Loucy (cell line): ENCODE data around the gene GAREM1.

Source experiments
- H2AFZ ChIP-seq: fragments of 200-600 bp; sonication (generic); 2 replicates; pipeline ENCODE4 v1.6.0; 2016; ENCODE audit warnings: antibody characterized with exemption, mild to moderate bottlenecking, low read length, moderate library complexity
- H3F3A ChIP-seq: fragments of 200-600 bp; 2 replicates; pipeline ENCODE4 v1.6.0; 2016; ENCODE audit warnings: antibody characterized with exemption, low read depth, mild to moderate bottlenecking
- H3K27me3 ChIP-seq: fragments of 200-600 bp; sonication (generic); 2 replicates; pipeline ENCODE4 v1.6.1; 2014; ENCODE audit warnings: low read length, mild to moderate bottlenecking; ENCODE audit not compliant: insufficient read depth, poor library complexity, severe bottlenecking
- H3K36me3 ChIP-seq: fragments of 200-600 bp; sonication (generic); 2 replicates; pipeline ENCODE4 v1.6.1; 2016; ENCODE audit warnings: low read length; ENCODE audit not compliant: insufficient read depth
- H3K4me1 ChIP-seq: fragments of 200-600 bp; sonication (generic); 2 replicates; pipeline ENCODE4 v1.5.1; 2014; ENCODE audit warnings: low read length, mild to moderate bottlenecking; ENCODE audit not compliant: insufficient read depth, poor library complexity, severe bottlenecking
- H3K4me2 ChIP-seq: fragments of 200-600 bp; sonication (generic); 2 replicates; pipeline ENCODE4 v1.6.0; 2014; ENCODE audit warnings: antibody characterized with exemption, low read length, low read depth, mild to moderate bottlenecking; ENCODE audit not compliant: poor library complexity, severe bottlenecking
- H3K4me3 ChIP-seq: fragments of 200-600 bp; sonication (generic); 2 replicates; pipeline ENCODE4 v1.5.1; 2014; ENCODE audit warnings: low read length, mild to moderate bottlenecking, mixed read lengths; ENCODE audit not compliant: poor library complexity, severe bottlenecking
- H3K79me2 ChIP-seq: fragments of 200-600 bp; sonication (generic); 2 replicates; pipeline ENCODE4 v1.6.1; 2014; ENCODE audit warnings: low read length; ENCODE audit not compliant: insufficient read depth
- H3K9ac ChIP-seq: fragments of 200-600 bp; sonication (generic); 2 replicates; pipeline ENCODE4 v1.6.0; 2014; ENCODE audit warnings: mild to moderate bottlenecking, low read depth, low read length, moderate library complexity; ENCODE audit not compliant: poor library complexity, severe bottlenecking
- H3K9me2 ChIP-seq: fragments of 200-600 bp; sonication (generic); replicated peaks from 2 replicates; pipeline ENCODE4 v1.6.1; 2016; ENCODE audit warnings: low read depth, low read length, mixed read lengths
- H3K9me3 ChIP-seq: fragments of 200-600 bp; sonication (generic); 2 replicates; pipeline ENCODE4 v1.6.1; 2014; ENCODE audit warnings: mild to moderate bottlenecking, antibody characterized with exemption, low read length, low read depth; ENCODE audit not compliant: insufficient read depth
- H4K20me1 ChIP-seq: fragments of 200-600 bp; sonication (generic); 2 replicates; pipeline ENCODE4 v1.6.0; 2014; ENCODE audit warnings: antibody characterized with exemption, low read length, mild to moderate bottlenecking; ENCODE audit not compliant: insufficient read depth, poor library complexity, severe bottlenecking
- EZH2phosphoT487 ChIP-seq: fragments of 200-600 bp; IDR thresholded peaks from 2 replicates; pipeline ENCODE4 v1.6.1; 2018; ENCODE audit warnings: antibody characterized with exemption, mild to moderate bottlenecking, moderate library complexity, borderline replicate concordance
- TF ChIP-seq, protein P1 (sequence below): fragments of 200-600 bp; sonication (generic); conservative IDR thresholded peaks from 2 replicates; pipeline ENCODE4 v1.5.1; 2014; ENCODE audit warnings: mild to moderate bottlenecking, antibody characterized with exemption, low read length

GAREM1 gene

DNA sequence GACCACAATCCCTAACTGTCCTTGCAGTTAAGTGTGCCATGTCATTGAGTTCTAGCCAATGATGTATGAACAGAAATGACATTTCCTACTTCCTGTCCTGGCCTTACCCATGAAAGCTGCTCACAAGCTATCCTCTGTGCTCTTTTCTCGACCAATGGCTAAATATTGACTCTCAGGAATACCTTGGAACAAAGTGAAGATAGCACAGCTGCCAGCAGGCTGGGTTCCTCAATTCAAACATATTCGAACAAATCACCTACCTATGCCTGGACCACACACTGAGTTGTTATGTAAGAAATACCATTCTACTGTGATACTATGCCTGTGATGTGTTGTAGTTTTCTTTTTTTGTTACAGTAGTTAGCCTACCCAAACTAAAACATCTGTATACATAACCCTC is 65.1 kb downstream of the GAREM1 start:
- H3K9ac ChIP-seq, result no peak overlapping the region
- H2AFZ ChIP-seq, result no peak overlapping the region
- H3K9me2 ChIP-seq, result no peaks in the 10 kb centered on the region
- H3K79me2 ChIP-seq, result no peaks in the 10 kb centered on the region
- no peaks in the 10 kb centered on the region for H3K36me3 ChIP-seq
- H4K20me1 ChIP-seq, result no peaks in the 10 kb centered on the region
- no peak overlapping the region for H3K4me3 ChIP-seq
- no peak overlapping the region for H3K4me2 ChIP-seq
- no peaks in the 10 kb centered on the region for H3F3A ChIP-seq
- H3K27me3 ChIP-seq, result no peaks in the 10 kb centered on the region
- TF ChIP-seq, protein P1, sequence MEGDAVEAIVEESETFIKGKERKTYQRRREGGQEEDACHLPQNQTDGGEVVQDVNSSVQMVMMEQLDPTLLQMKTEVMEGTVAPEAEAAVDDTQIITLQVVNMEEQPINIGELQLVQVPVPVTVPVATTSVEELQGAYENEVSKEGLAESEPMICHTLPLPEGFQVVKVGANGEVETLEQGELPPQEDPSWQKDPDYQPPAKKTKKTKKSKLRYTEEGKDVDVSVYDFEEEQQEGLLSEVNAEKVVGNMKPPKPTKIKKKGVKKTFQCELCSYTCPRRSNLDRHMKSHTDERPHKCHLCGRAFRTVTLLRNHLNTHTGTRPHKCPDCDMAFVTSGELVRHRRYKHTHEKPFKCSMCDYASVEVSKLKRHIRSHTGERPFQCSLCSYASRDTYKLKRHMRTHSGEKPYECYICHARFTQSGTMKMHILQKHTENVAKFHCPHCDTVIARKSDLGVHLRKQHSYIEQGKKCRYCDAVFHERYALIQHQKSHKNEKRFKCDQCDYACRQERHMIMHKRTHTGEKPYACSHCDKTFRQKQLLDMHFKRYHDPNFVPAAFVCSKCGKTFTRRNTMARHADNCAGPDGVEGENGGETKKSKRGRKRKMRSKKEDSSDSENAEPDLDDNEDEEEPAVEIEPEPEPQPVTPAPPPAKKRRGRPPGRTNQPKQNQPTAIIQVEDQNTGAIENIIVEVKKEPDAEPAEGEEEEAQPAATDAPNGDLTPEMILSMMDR, result no peak
- no peak for TF ChIP-seq EZH2phosphoT487
- no peaks in the 10 kb centered on the region for H3K9me3 ChIP-seq
- H3K4me1 ChIP-seq, result no peaks in the 10 kb centered on the region

DNA sequence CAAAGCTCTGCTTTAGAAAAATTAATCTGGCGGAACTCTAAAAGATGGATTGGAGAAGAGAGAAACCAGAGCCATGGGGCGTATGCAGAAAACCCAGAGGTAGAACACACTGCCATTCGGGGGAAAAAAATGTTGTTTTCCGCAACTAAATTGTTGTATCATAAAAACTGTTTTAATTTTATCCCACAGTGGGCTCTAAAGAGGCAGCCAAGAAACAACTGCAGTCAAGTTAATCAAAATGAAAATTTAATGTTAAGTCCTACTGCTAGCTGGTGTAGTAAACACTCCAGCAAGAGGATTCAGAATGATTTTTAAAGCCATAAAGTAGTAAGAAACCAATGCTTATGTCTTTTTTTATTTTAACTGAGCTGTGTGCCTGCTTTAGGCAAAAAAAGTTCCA is 69.1 kb downstream of the GAREM1 start:
- TF ChIP-seq, protein P1, result no peak
- TF ChIP-seq EZH2phosphoT487, result no peak
- Histone ChIP-seq H3K9me2 (no peaks in the 10 kb centered on the region), H3K36me3 (no peaks in the 10 kb centered on the region), H4K20me1 (no peaks in the 10 kb centered on the region), H3K79me2 (no peaks in the 10 kb centered on the region), H3K9me3 (no peaks in the 10 kb centered on the region), H3K4me3 (no peak overlapping the region), H3K9ac (no peak overlapping the region), H2AFZ (no peak overlapping the region), H3F3A (no peaks in the 10 kb centered on the region), H3K4me1 (no peaks in the 10 kb centered on the region), H3K27me3 (no peaks in the 10 kb centered on the region), H3K4me2 (no peak overlapping the region)

DNA sequence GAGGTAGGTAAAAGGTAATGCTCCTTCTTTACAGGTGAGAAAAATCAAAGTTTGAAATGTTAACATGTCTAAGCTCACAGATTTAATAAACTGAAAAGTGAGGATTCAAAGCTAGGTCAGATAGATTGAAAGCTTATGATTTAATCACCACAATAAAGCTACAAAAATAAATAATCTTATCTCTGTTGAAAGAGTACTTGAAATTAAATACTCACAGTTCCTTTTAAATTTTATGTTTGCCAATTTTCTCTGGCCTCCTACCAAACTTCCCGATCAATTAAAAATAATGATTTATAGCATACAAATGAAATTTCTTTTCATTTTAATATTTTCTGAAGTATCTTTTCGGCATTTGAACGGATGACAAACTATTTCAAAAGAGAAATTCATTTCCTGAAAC is 77.3 kb downstream of the GAREM1 start:
- no peak for TF ChIP-seq EZH2phosphoT487
- TF ChIP-seq, protein P1, result no peak
- Histone ChIP-seq H4K20me1 (no peaks in the 10 kb centered on the region), H2AFZ (no peak overlapping the region)

More for the DNA sequence above, 77.3 kb downstream of the GAREM1 start:
- Histone ChIP-seq H3K79me2 (no peaks in the 10 kb centered on the region), H3K4me2 (no peak overlapping the region), H3K4me1 (no peaks in the 10 kb centered on the region), H3K36me3 (no peaks in the 10 kb centered on the region), H3K9me3 (no peaks in the 10 kb centered on the region), H3F3A (no peaks in the 10 kb centered on the region), H3K9ac (no peak overlapping the region), H3K27me3 (no peaks in the 10 kb centered on the region), H3K4me3 (no peak overlapping the region), H3K9me2 (no peaks in the 10 kb centered on the region)
